ENCODE measurements around the gene ANTXRL.
"Not testable (repeated sequence)": the region's sequence is repeated elsewhere in the genome, so short reads cannot be mapped to it uniquely, and the experiment has no call there.

The ANTXRL gene

GRCh38 chr10:46302765-46303352 lies 16.1 kb downstream of the ANTXRL start:
- not testable (repeated sequence) for H3K27ac ChIP-seq, H3K4me3 ChIP-seq

- H3K4me3 ChIP-seq: no peak overlapping the region
- no peak overlapping the region for H3K27ac ChIP-seq
Observed at GRCh38 chr10:46304062-46304461, 17.3 kb downstream of the ANTXRL start.

GRCh38 chr10:46304671-46305070 lies 17.9 kb downstream of the ANTXRL start:
- peak overlapping the region in 1 of 21 experiments; percentile 30 for H3K27ac ChIP-seq
- H3K4me3 ChIP-seq: not testable (repeated sequence)

- peak overlapping the region in 1 of 21 experiments; percentile 3 for H3K27ac ChIP-seq
- no peak overlapping the region for H3K4me3 ChIP-seq
Observed at GRCh38 chr10:46305079-46305818, 18.5 kb downstream of the ANTXRL start.

GRCh38 chr10:46305986-46306385 lies 19.2 kb downstream of the ANTXRL start:
- Histone ChIP-seq H3K4me3 (no peak overlapping the region), H3K27ac (no peak overlapping the region)

GRCh38 chr10:46306516-46307184 lies 19.9 kb downstream of the ANTXRL start:
- H3K27ac ChIP-seq: no peak overlapping the region
- no peak overlapping the region for H3K4me3 ChIP-seq

- H3K27ac ChIP-seq: no peak overlapping the region
- no peak overlapping the region for H3K4me3 ChIP-seq
Observed at GRCh38 chr10:46307281-46308112, 20.7 kb downstream of the ANTXRL start.

- H3K4me3 ChIP-seq: no peak overlapping the region
- H3K27ac ChIP-seq: no peak overlapping the region
Observed at GRCh38 chr10:46308113-46308415, 21.3 kb downstream of the ANTXRL start.

- H3K27ac ChIP-seq: no peak overlapping the region
Observed at GRCh38 chr10:46308666-46309450, 22.1 kb downstream of the ANTXRL start.

GRCh38 chr10:46309511-46310142 lies 22.8 kb downstream of the ANTXRL start:
- Histone ChIP-seq H3K27ac (no peak overlapping the region), H3K4me3 (no peak overlapping the region)

More at GRCh38 chr10:46308666-46309450, 22.1 kb downstream of the ANTXRL start:
- H3K4me3 ChIP-seq: no peak overlapping the region

GRCh38 chr10:46310143-46310514 lies 23.3 kb downstream of the ANTXRL start:
- no peak overlapping the region for H3K27ac ChIP-seq

GRCh38 chr10:46310851-46311250 lies 24.1 kb downstream of the ANTXRL start:
- no peak overlapping the region for H3K4me3 ChIP-seq
- H3K27ac ChIP-seq: no peak overlapping the region

More at GRCh38 chr10:46310143-46310514, 23.3 kb downstream of the ANTXRL start:
- no peak overlapping the region for H3K4me3 ChIP-seq

- no peak overlapping the region for H3K27ac ChIP-seq
- H3K4me3 ChIP-seq: no peak overlapping the region
Observed at GRCh38 chr10:46311501-46311951, 24.7 kb downstream of the ANTXRL start.

GRCh38 chr10:46311961-46312431 lies 25.2 kb downstream of the ANTXRL start:
- not testable (repeated sequence) for H3K4me3 ChIP-seq, H3K27ac ChIP-seq

GRCh38 chr10:46312953-46313352 lies 26.2 kb downstream of the ANTXRL start:
- Histone ChIP-seq H3K27ac (no peak overlapping the region), H3K4me3 (no peak overlapping the region)

- no peak overlapping the region for H3K27ac ChIP-seq
- H3K4me3 ChIP-seq: no peak overlapping the region
Observed at GRCh38 chr10:46314071-46314470, 27.3 kb downstream of the ANTXRL start.

- H3K27ac ChIP-seq: peak overlapping the region in 3 of 21 experiments; percentile 42 to 55 (median 45)
Observed at GRCh38 chr10:46315071-46315860, 28.5 kb downstream of the ANTXRL start.

GRCh38 chr10:46317370-46317769 lies 30.6 kb downstream of the ANTXRL start:
- H3K4me3 ChIP-seq: no peak overlapping the region
- no peak overlapping the region for H3K27ac ChIP-seq

More at GRCh38 chr10:46315071-46315860, 28.5 kb downstream of the ANTXRL start:
- H3K4me3 ChIP-seq: not testable (repeated sequence)

All from skin epidermis (tissue), 12 donors.